SJSA1 (cell line): ENCODE measurements around the gene DNAJC18. TPM values are rescaled to one million over a fixed set of nuclear protein-coding genes. Genes with fewer than 3 reads are reported as not detected.

ENCODE experiments used
- DNase-seq, 2 experiments: peaks; one replicate each; pipeline ENCODE4 v3.0.0-alpha.2; 2015 to 2020; ENCODE audit warnings: low spot score in 2 of 2, low read depth in 1 of 2
- H3K27ac ChIP-seq: fragments of 250-450 bp; sonication (Bioruptor Pico); 2 replicates; pipeline ENCODE4 v1.5.1; 2020; ENCODE audit warnings: mild to moderate bottlenecking, moderate library complexity
- H3K27me3 ChIP-seq: fragments of 250-450 bp; sonication (Bioruptor Pico); replicated peaks from 2 replicates; pipeline ENCODE4 v1.5.1; 2020; ENCODE audit warnings: mild to moderate bottlenecking, moderate library complexity
- H3K36me3 ChIP-seq: fragments of 250-450 bp; sonication (Bioruptor Pico); 2 replicates; pipeline ENCODE4 v1.5.1; 2020; ENCODE audit warnings: mild to moderate bottlenecking
- H3K4me1 ChIP-seq: fragments of 250-450 bp; sonication (Bioruptor Pico); replicated peaks from 2 replicates; pipeline ENCODE4 v1.6.1; 2021; ENCODE audit warnings: mild to moderate bottlenecking
- H3K4me3 ChIP-seq: fragments of 250-450 bp; sonication (Bioruptor Pico); 2 replicates; pipeline ENCODE4 v1.5.1; 2020; ENCODE audit warnings: mild to moderate bottlenecking
- H3K9me3 ChIP-seq: fragments of 250-450 bp; sonication (Bioruptor Pico); replicated peaks from 2 replicates; pipeline ENCODE4 v1.5.1; 2020; ENCODE audit warnings: mild to moderate bottlenecking
- total RNA-seq: library from RNA; depleted of rRNA; stranded (reverse); fragments of >200 nt; shearing (Covaris generic); gene quantifications from 2 replicates; pipeline ENCODE4 v1.2.3, GENCODE V29; 2014

Gene DNAJC18
- total RNA-seq, 1 experiment from 2014 or later, result 12.1 TPM

DNA sequence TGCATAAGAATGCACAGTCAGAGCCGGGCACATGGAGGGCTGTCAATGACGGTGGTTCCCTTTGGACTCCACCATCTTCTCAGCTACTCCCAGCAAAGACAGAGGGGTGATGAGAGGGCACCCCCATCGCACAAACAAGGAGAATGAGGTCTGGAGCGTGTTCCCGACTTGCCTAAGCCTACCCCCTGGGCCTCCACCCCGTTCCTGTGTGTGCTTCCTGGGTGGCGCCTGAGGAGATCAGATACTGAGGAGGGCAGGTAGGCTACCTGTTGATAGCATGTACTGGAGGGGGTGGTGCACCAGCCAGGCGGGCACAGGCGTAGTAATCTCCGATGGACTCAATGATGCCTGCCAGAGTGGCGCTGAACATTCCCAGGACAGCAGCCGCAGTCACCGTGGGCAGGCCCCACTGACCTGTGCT lies 60.4 kb downstream of the DNAJC18 start:
- H3K27ac ChIP-seq, result no peak overlapping the region
- no peaks in the 10 kb centered on the region for H3K36me3 ChIP-seq
- H3K27me3 ChIP-seq, result no peaks in the 10 kb centered on the region
- no peak for DNase-seq
- no peaks in the 10 kb centered on the region for H3K4me1 ChIP-seq
- no peaks in the 10 kb centered on the region for H3K9me3 ChIP-seq
- no peak overlapping the region for H3K4me3 ChIP-seq

GRCh38 chr5:139378101-139378825 lies 61.1 kb downstream of the DNAJC18 start:
- no peaks in the 10 kb centered on the region for H3K27me3 ChIP-seq
- H3K4me3 ChIP-seq, result no peak overlapping the region

GRCh38 chr5:139377226-139377625 lies 62.1 kb downstream of the DNAJC18 start:
- Histone ChIP-seq H3K36me3 (peaks cover 13% of the 10 kb centered on the region), H3K9me3 (no peaks in the 10 kb centered on the region), H3K27ac (no peak overlapping the region), H3K4me1 (no peaks in the 10 kb centered on the region), H3K4me3 (no peak overlapping the region), H3K27me3 (no peaks in the 10 kb centered on the region)
- DNase-seq, result no peak

More at GRCh38 chr5:139378101-139378825, 61.1 kb downstream of the DNAJC18 start:
- no peak for DNase-seq
- Histone ChIP-seq H3K9me3 (no peaks in the 10 kb centered on the region), H3K36me3 (peaks cover 5% of the 10 kb centered on the region; the same call in 1 of the 2 replicates), H3K4me1 (no peaks in the 10 kb centered on the region), H3K27ac (no peak overlapping the region)

DNA sequence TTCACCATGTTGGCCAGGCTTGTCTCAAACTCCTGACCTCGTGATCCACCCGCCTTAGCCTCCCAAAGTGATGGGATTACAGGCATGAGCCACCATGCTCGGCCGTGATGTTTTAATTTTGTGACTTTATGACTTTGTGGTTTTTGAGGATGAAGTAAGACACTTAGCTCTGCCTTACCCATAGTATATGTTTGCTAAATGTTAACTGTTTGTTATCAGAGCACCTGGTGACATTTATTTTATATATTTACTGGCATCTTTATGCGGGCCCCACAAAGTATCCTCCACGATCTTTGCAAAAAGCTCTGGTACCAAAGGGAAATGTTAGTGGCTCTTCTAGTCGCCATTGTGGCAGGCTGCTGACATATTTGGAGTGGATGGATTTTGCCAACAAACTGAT lies 63.0 kb downstream of the DNAJC18 start:
- H3K9me3 ChIP-seq, result no peaks in the 10 kb centered on the region
- peaks cover 21% of the 10 kb centered on the region for H3K36me3 ChIP-seq
- H3K4me1 ChIP-seq, result no peaks in the 10 kb centered on the region
- no peak overlapping the region for H3K4me3 ChIP-seq
- no peak overlapping the region for H3K27ac ChIP-seq
- no peak for DNase-seq
- no peaks in the 10 kb centered on the region for H3K27me3 ChIP-seq

DNA sequence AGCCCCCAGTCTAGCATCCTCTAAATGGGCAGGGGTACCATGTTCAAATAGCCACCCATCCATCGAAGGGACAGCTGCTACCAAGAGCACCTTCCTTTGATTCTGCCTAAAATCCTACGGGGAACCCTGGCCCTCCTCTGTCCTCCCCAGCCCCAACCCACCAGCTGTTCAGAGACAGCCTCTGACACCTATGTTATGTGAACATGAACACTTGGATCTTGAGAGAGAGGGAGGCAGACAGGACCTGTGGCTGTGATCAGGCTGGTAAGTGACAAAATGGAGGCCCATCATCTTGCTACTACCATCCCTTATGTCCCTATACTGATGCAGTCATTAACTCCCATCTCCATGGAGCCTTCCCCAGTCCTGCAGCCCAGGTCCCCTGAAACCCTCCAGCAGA lies 64.4 kb downstream of the DNAJC18 start:
- Histone ChIP-seq H3K27me3 (no peaks in the 10 kb centered on the region), H3K36me3 (peaks cover 34% of the 10 kb centered on the region), H3K4me1 (no peaks in the 10 kb centered on the region), H3K4me3 (no peak overlapping the region), H3K9me3 (no peaks in the 10 kb centered on the region), H3K27ac (no peak overlapping the region)
- no peak for DNase-seq

DNA sequence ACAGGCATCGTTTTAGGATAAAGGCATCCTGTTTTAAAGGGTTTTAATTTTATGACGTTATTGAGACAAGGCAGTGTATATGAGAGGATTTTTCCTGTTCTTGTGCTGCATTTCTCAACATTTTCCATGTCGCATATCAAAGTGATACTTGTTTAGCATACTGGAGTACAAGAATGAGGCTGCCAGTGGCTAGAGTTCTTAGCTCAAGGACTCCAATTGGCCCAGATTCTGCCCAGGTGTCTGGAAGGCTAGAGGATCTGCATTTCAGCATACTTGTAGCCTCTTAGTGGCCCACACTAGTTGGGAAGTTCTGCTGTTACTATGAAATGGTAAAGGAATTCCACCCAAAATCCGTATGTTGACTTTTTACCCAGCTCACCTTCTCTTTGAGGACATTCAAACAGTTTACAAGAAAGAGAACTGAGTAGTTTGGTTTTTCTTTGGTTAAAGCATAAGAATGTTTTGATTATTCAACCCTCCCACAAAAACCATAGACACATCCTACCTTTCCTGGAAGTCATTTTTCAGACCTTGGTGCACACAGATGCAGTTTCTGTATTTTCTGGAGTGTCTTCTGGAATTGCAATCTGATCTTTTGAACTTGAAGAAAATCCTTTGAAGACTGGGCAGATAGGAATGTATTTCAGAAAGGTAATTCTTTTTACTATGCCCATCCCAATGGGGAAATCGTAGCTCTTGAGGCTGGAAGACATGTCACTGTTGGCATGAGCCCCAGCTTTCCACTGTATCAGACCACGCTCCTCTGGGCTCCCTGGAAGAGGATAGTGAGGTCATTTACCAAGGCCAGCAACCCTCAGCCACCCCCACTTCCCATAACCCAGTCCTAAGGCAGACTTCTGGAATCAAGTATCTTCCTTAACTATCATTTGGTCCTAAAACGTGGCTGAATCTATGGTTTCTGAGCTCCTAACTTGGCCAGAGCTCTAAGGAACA lies 67.6 kb downstream of the DNAJC18 start:
- H3K9me3 ChIP-seq, result no peaks in the 10 kb centered on the region
- DNase-seq, result no peak
- no peaks in the 10 kb centered on the region for H3K27me3 ChIP-seq
- H3K4me1 ChIP-seq, result no peaks in the 10 kb centered on the region
- no peak overlapping the region for H3K27ac ChIP-seq
- H3K36me3 ChIP-seq, result peaks cover 58% of the 10 kb centered on the region
- H3K4me3 ChIP-seq, result no peak overlapping the region

GRCh38 chr5:139369181-139369580 lies 70.1 kb downstream of the DNAJC18 start:
- H3K36me3 ChIP-seq, result peaks cover 82% of the 10 kb centered on the region
- H3K4me3 ChIP-seq, result no peak overlapping the region
- DNase-seq, result no peak
- no peak overlapping the region for H3K27ac ChIP-seq
- H3K4me1 ChIP-seq, result no peaks in the 10 kb centered on the region
- H3K9me3 ChIP-seq, result no peaks in the 10 kb centered on the region
- no peaks in the 10 kb centered on the region for H3K27me3 ChIP-seq

GRCh38 chr5:139368613-139369012 lies 70.7 kb downstream of the DNAJC18 start:
- H3K4me1 ChIP-seq, result no peaks in the 10 kb centered on the region
- H3K9me3 ChIP-seq, result no peaks in the 10 kb centered on the region
- H3K36me3 ChIP-seq, result peaks cover 86% of the 10 kb centered on the region
- no peak overlapping the region for H3K4me3 ChIP-seq
- H3K27ac ChIP-seq, result no peak overlapping the region
- DNase-seq, result no peak
- H3K27me3 ChIP-seq, result no peaks in the 10 kb centered on the region

DNA sequence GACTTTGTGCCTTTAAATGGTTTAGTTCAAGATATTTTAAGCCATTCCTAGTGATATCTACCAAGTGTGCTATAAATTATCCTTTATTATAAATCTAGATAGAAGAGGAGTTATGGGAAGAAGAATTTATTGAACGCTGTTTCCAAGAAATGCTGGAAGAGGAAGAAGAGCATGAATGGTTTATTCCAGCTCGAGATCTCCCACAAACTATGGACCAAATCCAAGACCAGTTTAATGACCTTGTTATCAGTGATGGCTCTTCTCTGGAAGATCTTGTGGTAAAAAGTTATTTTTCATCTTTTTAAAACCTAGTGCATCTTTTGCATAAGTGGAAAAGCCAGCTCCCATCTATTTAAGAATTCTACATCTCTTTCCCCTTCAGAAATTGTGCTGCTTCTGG lies 74.9 kb downstream of the DNAJC18 start:
- Histone ChIP-seq H3K4me3 (no peak overlapping the region), H3K27me3 (no peaks in the 10 kb centered on the region), H3K36me3 (peaks cover 57% of the 10 kb centered on the region), H3K9me3 (no peaks in the 10 kb centered on the region), H3K4me1 (no peaks in the 10 kb centered on the region), H3K27ac (no peak overlapping the region)
- no peak for DNase-seq

GRCh38 chr5:139363937-139364336 lies 75.4 kb downstream of the DNAJC18 start:
- Histone ChIP-seq H3K4me1 (no peaks in the 10 kb centered on the region), H3K9me3 (no peaks in the 10 kb centered on the region), H3K27ac (no peak overlapping the region), H3K36me3 (peaks cover 57% of the 10 kb centered on the region), H3K27me3 (no peaks in the 10 kb centered on the region), H3K4me3 (no peak overlapping the region)
- DNase-seq, result no peak

- Histone ChIP-seq H3K27me3 (no peaks in the 10 kb centered on the region), H3K36me3 (peaks cover 59% of the 10 kb centered on the region), H3K4me3 (no peak overlapping the region), H3K4me1 (no peaks in the 10 kb centered on the region), H3K27ac (no peak overlapping the region), H3K9me3 (no peaks in the 10 kb centered on the region)
- DNase-seq, result no peak
Observed at GRCh38 chr5:139361835-139362429, 77.4 kb downstream of the DNAJC18 start.

DNA sequence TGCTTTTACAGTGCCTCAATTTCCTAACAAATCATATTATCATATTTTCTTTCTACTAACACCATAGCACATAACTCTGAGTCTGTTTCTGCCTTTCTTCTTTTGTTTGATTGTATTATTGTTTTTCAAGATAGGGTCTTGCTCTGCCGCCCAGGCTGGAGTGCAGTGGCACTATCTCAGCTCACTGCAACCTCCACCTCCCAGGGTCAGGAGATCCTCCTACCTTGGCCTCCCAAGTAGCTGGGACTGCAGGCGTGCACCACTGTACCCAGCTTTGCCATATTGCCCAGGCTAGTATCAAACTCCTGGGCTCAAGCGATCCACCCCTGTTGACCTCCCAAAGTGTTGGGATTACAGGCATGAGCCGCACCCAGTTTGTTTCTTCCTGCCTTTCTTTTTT lies 78.9 kb downstream of the DNAJC18 start:
- Histone ChIP-seq H3K36me3 (peaks cover 50% of the 10 kb centered on the region), H3K4me1 (no peaks in the 10 kb centered on the region), H3K27me3 (no peaks in the 10 kb centered on the region), H3K27ac (no peak overlapping the region), H3K4me3 (no peak overlapping the region), H3K9me3 (no peaks in the 10 kb centered on the region)
- DNase-seq, result no peak
